GM23338 (cell line): Measurements from ENCODE around the gene REEP1. TPM values are rescaled to one million over a fixed set of nuclear protein-coding genes. Genes with fewer than 3 reads are reported as not detected.

Experiments
- ATAC-seq: fragments of 200-7000 bp; cut with Tn5 transposase; 3 replicates; pipeline ENCODE4 v1.9.1; 2020
- DNase-seq: peaks from one replicate; pipeline ENCODE4 v3.0.0-alpha.2; 2015; ENCODE audit warnings: low spot score
- H2AFZ ChIP-seq: fragments of 200-600 bp; sonication (generic); 2 replicates; pipeline ENCODE4 v1.8.0; 2016; ENCODE audit warnings: antibody characterized with exemption, mild to moderate bottlenecking, moderate library complexity
- H3F3A ChIP-seq: fragments of 200-600 bp; sonication (generic); replicated peaks from 2 replicates; pipeline ENCODE4 v1.8.0; 2017; ENCODE audit warnings: antibody characterized with exemption, mixed run types, low read depth
- H3K27ac ChIP-seq: fragments of 200-600 bp; sonication (generic); 2 replicates; pipeline ENCODE4 v1.6.1; 2016; ENCODE audit warnings: low read depth
- H3K27me3 ChIP-seq: fragments of 200-600 bp; sonication (generic); 2 replicates; pipeline ENCODE4 v1.8.0; 2016; ENCODE audit warnings: mild to moderate bottlenecking, mixed run types, moderate library complexity; ENCODE audit not compliant: insufficient read depth
- H3K36me3 ChIP-seq: fragments of 200-600 bp; sonication (generic); 2 replicates; pipeline ENCODE4 v1.8.0; 2016; ENCODE audit warnings: mild to moderate bottlenecking; ENCODE audit not compliant: insufficient read depth
- H3K4me1 ChIP-seq: fragments of 200-600 bp; sonication (generic); 2 replicates; pipeline ENCODE4 v1.8.0; 2016; ENCODE audit warnings: mild to moderate bottlenecking, moderate library complexity; ENCODE audit not compliant: insufficient read depth
- H3K4me2 ChIP-seq: fragments of 200-600 bp; sonication (generic); 2 replicates; pipeline ENCODE4 v1.7.1; 2017; ENCODE audit warnings: mixed run types
- H3K4me3 ChIP-seq: fragments of 200-600 bp; sonication (generic); 2 replicates; pipeline ENCODE4 v1.6.1; 2016; ENCODE audit warnings: mixed run types
- H3K79me2 ChIP-seq: fragments of 200-600 bp; sonication (generic); replicated peaks from 2 replicates; pipeline ENCODE4 v1.8.0; 2017; ENCODE audit warnings: mild to moderate bottlenecking; ENCODE audit not compliant: insufficient read depth
- H3K9me2 ChIP-seq: fragments of 200-600 bp; sonication (generic); 2 replicates; pipeline ENCODE4 v1.8.0; 2017; ENCODE audit not compliant: insufficient read depth
- H4K20me1 ChIP-seq: fragments of 200-600 bp; sonication (generic); replicated peaks from 2 replicates; pipeline ENCODE4 v1.8.0; 2017; ENCODE audit warnings: mild to moderate bottlenecking; ENCODE audit not compliant: insufficient read depth
- H3K27ac Mint-ChIP-seq: 2 replicates; pipeline ENCODE4 v1.8.0; 2020; ENCODE audit warnings: inconsistent platforms, mild to moderate bottlenecking, moderate library complexity, mixed read lengths
- H3K27me3 Mint-ChIP-seq: 3 replicates; pipeline ENCODE4 v1.8.0; 2022; ENCODE audit warnings: low read depth, mild to moderate bottlenecking, moderate library complexity, mixed read lengths, inconsistent platforms; ENCODE audit not compliant: insufficient read depth, poor library complexity
- H3K36me3 Mint-ChIP-seq: 3 replicates; pipeline ENCODE4 v1.8.0; 2021; ENCODE audit warnings: low read depth, mild to moderate bottlenecking, inconsistent platforms, moderate library complexity, mixed read lengths
- H3K4me1 Mint-ChIP-seq: 3 replicates; pipeline ENCODE4 v1.8.0; 2020; ENCODE audit warnings: mild to moderate bottlenecking, inconsistent platforms, mixed read lengths
- H3K4me3 Mint-ChIP-seq: 3 replicates; pipeline ENCODE4 v1.8.0; 2021; ENCODE audit warnings: moderate library complexity, mild to moderate bottlenecking, inconsistent platforms, mixed read lengths
- H3K9me3 Mint-ChIP-seq: 3 replicates; pipeline ENCODE4 v1.8.0; 2020; ENCODE audit warnings: moderate library complexity, mild to moderate bottlenecking, inconsistent platforms, mixed read lengths
- CREB1 ChIP-seq: fragments of 250-450 bp; sonication (Bioruptor Pico); IDR thresholded peaks from 2 replicates; pipeline ENCODE4 v1.5.0; 2020; ENCODE audit warnings: low read depth, mild to moderate bottlenecking, moderate library complexity
- CTCF ChIP-seq, 2 experiments: fragments of 200-600 bp in 1 of 2; sonication (generic) in 1 of 2; conservative IDR thresholded peaks; 2 replicates each; pipeline versions ENCODE4 v1.5.1 to v1.6.1; 2016 to 2017; ENCODE audit warnings: antibody characterized with exemption in 2 of 2, low read depth in 2 of 2, mild to moderate bottlenecking in 2 of 2, moderate library complexity in 1 of 2
- ETS1 ChIP-seq: IDR thresholded peaks from 2 replicates; pipeline ENCODE4 v1.6.1; 2016; ENCODE audit warnings: antibody characterized with exemption
- EZH2 ChIP-seq: fragments of 200-600 bp; sonication (generic); IDR thresholded peaks from one replicate; pipeline ENCODE4 v1.8.0; 2017; ENCODE audit warnings: antibody characterized with exemption, mild to moderate bottlenecking, low read depth; ENCODE audit not compliant: unreplicated experiment
- EZH2phosphoT487 ChIP-seq: fragments of 200-600 bp; sonication (generic); IDR thresholded peaks from one replicate; pipeline ENCODE4 v1.8.1; 2018; ENCODE audit warnings: antibody characterized with exemption; ENCODE audit not compliant: unreplicated experiment
- JUNB ChIP-seq: IDR thresholded peaks from one replicate; pipeline ENCODE4 v1.6.1; 2016; ENCODE audit warnings: antibody characterized with exemption; ENCODE audit not compliant: unreplicated experiment
- NANOG ChIP-seq: IDR thresholded peaks from 2 replicates; pipeline ENCODE4 v1.6.1; 2016; ENCODE audit warnings: antibody characterized with exemption, borderline replicate concordance
- POLR2AphosphoS5 ChIP-seq: IDR thresholded peaks from 2 replicates; pipeline ENCODE4 v1.6.1; 2016; ENCODE audit warnings: antibody characterized with exemption, low read depth
- REST ChIP-seq: IDR thresholded peaks from one replicate; pipeline ENCODE4 v1.6.1; 2018; ENCODE audit warnings: antibody characterized with exemption; ENCODE audit not compliant: unreplicated experiment
- STAT1 ChIP-seq: IDR thresholded peaks from one replicate; pipeline ENCODE4 v1.6.1; 2016; ENCODE audit warnings: antibody characterized with exemption; ENCODE audit not compliant: unreplicated experiment
- ZNF114 ChIP-seq: fragments of 250-450 bp; sonication (Bioruptor Pico); IDR thresholded peaks from 2 replicates; pipeline ENCODE4 v1.5.0; 2020; ENCODE audit warnings: mild to moderate bottlenecking, moderate library complexity
- ZNF331 ChIP-seq: fragments of 250-450 bp; sonication (Bioruptor Pico); IDR thresholded peaks from 2 replicates; pipeline ENCODE4 v1.5.0; 2020; ENCODE audit warnings: low read depth, mild to moderate bottlenecking, moderate library complexity
- polyA plus RNA-seq: library from polyadenylated mRNA; unstranded; fragments of >200 nt; fragmentation: Nextera tagmentation; extraction: Ambion mirVana; gene quantifications from 2 replicates; pipeline ENCODE4 v1.2.1, GENCODE V29; 2016
- total RNA-seq: library from RNA; depleted of rRNA; stranded (reverse); fragments of >200 nt; shearing (Covaris generic); gene quantifications from 2 replicates; pipeline ENCODE4 v1.2.3, GENCODE V29; 2014
- TF ChIP-seq, protein P1 (sequence below): fragments of 250-450 bp; sonication (Bioruptor Pico); IDR thresholded peaks from 2 replicates; pipeline ENCODE4 v1.5.0; 2020; ENCODE audit warnings: mild to moderate bottlenecking, moderate library complexity

Gene REEP1
- total and polyA plus RNA-seq, 2 experiments from 2014 or later: 1.6 to 1.8 TPM

GRCh38 chr2:86330001-86330400, 7.4 kb downstream of the REEP1 start:
- Mint-ChIP-seq H3K27me3 (peaks cover 6% of the 10 kb centered on the region), H3K4me3 (no peak overlapping the region), H3K27ac (no peak overlapping the region), H3K4me1 (0 out of 3 replicates have a peak, but pooled peaks cover 2% of the 10 kb centered on the region), H3K36me3 (no peaks in the 10 kb centered on the region), H3K9me3 (0 out of 3 replicates have a peak, but pooled peaks cover 2% of the 10 kb centered on the region)
- no peaks in the 10 kb centered on the region for H3K36me3 ChIP-seq
- ATAC-seq (no peak), DNase-seq (no peak)
- H4K20me1 ChIP-seq: no peaks in the 10 kb centered on the region
- H3K79me2 ChIP-seq: no peaks in the 10 kb centered on the region
- H3K4me2 ChIP-seq: no peak overlapping the region
- TF ChIP-seq CTCF (conservative IDR thresholded peaks at IDR 0.05; ENCODE audit: low read depth in 2 of 2) (no peak), ETS1 (no peak), CREB1 (CRISPR knock-in tag) (no peak), ZNF114 (no peak), ZNF331 (CRISPR knock-in tag) (no peak), POLR2AphosphoS5 (no peak), NANOG (no peak), JUNB (no peak), EZH2phosphoT487 (no peak), STAT1 (no peak), EZH2 (no peak), REST (no peak)
- TF ChIP-seq, protein P1, sequence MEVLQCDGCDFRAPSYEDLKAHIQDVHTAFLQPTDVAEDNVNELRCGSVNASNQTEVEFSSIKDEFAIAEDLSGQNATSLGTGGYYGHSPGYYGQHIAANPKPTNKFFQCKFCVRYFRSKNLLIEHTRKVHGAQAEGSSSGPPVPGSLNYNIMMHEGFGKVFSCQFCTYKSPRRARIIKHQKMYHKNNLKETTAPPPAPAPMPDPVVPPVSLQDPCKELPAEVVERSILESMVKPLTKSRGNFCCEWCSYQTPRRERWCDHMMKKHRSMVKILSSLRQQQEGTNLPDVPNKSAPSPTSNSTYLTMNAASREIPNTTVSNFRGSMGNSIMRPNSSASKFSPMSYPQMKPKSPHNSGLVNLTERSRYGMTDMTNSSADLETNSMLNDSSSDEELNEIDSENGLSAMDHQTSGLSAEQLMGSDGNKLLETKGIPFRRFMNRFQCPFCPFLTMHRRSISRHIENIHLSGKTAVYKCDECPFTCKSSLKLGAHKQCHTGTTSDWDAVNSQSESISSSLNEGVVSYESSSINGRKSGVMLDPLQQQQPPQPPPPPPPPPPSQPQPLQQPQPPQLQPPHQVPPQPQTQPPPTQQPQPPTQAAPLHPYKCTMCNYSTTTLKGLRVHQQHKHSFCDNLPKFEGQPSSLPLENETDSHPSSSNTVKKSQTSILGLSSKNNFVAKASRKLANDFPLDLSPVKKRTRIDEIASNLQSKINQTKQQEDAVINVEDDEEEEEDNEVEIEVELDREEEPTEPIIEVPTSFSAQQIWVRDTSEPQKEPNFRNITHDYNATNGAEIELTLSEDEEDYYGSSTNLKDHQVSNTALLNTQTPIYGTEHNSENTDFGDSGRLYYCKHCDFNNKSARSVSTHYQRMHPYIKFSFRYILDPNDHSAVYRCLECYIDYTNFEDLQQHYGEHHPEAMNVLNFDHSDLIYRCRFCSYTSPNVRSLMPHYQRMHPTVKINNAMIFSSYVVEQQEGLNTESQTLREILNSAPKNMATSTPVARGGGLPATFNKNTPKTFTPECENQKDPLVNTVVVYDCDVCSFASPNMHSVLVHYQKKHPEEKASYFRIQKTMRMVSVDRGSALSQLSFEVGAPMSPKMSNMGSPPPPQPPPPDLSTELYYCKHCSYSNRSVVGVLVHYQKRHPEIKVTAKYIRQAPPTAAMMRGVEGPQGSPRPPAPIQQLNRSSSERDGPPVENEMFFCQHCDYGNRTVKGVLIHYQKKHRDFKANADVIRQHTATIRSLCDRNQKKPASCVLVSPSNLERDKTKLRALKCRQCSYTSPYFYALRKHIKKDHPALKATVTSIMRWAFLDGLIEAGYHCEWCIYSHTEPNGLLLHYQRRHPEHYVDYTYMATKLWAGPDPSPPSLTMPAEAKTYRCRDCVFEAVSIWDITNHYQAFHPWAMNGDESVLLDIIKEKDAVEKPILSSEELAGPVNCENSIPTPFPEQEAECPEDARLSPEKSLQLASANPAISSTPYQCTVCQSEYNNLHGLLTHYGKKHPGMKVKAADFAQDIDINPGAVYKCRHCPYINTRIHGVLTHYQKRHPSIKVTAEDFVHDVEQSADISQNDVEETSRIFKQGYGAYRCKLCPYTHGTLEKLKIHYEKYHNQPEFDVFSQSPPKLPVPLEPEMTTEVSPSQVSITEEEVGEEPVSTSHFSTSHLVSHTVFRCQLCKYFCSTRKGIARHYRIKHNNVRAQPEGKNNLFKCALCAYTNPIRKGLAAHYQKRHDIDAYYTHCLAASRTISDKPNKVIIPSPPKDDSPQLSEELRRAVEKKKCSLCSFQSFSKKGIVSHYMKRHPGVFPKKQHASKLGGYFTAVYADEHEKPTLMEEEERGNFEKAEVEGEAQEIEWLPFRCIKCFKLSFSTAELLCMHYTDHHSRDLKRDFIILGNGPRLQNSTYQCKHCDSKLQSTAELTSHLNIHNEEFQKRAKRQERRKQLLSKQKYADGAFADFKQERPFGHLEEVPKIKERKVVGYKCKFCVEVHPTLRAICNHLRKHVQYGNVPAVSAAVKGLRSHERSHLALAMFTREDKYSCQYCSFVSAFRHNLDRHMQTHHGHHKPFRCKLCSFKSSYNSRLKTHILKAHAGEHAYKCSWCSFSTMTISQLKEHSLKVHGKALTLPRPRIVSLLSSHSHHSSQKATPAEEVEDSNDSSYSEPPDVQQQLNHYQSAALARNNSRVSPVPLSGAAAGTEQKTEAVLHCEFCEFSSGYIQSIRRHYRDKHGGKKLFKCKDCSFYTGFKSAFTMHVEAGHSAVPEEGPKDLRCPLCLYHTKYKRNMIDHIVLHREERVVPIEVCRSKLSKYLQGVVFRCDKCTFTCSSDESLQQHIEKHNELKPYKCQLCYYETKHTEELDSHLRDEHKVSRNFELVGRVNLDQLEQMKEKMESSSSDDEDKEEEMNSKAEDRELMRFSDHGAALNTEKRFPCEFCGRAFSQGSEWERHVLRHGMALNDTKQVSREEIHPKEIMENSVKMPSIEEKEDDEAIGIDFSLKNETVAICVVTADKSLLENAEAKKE (CRISPR knock-in tag): no peak
- H3K27me3 ChIP-seq: peaks cover 8% of the 10 kb centered on the region
- no peaks in the 10 kb centered on the region for H3K4me1 ChIP-seq
- no peak overlapping the region for H3K27ac ChIP-seq
- H3F3A ChIP-seq: no peaks in the 10 kb centered on the region
- H3K4me3 ChIP-seq: no peak overlapping the region
- no peaks in the 10 kb centered on the region for H3K9me2 ChIP-seq
- no peak overlapping the region for H2AFZ ChIP-seq
